H1 (cell line): Measurements from ENCODE around the gene IPO13. TPM values are rescaled to one million over a fixed set of nuclear protein-coding genes. Genes with fewer than 3 reads are reported as not detected.

ENCODE experiments used
- CTCF ChIA-PET: fragments of 300-600 bp; sonication (Branson Sonifier 250); formaldehyde crosslinking; loops from one replicate; lab custom pipeline; 2021; ENCODE audit not compliant: partially characterized antibody; lab: Charles Lee
- POLR2A ChIA-PET: fragments of 300-600 bp; sonication (Branson Sonifier 250); formaldehyde crosslinking; loops from one replicate; lab custom pipeline; 2021; ENCODE audit warnings: inconsistent platforms; ENCODE audit not compliant: partially characterized antibody; lab: Charles Lee
- DNase-seq, 2 experiments: peaks; one replicate each; pipeline versions ENCODE4 v3.0.0 to v3.0.0-alpha.2; 2010 to 2022; ENCODE audit warnings: low spot score in 2 of 2, low read depth in 1 of 2, mixed read lengths in 1 of 2
- FAIRE-seq: peaks from 2 replicates; lab custom pipeline; 2011; peaks lifted over from hg19 to GRCh38; lab: Jason Lieb, UNC
- H2AFZ ChIP-seq: 2 replicates; pipeline ENCODE4 v1.8.1; 2012; ENCODE audit warnings: low read length, inconsistent platforms
- H2AK5ac ChIP-seq: 2 replicates; pipeline ENCODE4 v1.6.1; 2013; ENCODE audit warnings: low read depth, low read length
- H2BK120ac ChIP-seq: replicated peaks from 2 replicates; pipeline ENCODE3; 2013; ENCODE audit warnings: low read depth, low read length, inconsistent platforms
- H2BK12ac ChIP-seq: 2 replicates; pipeline ENCODE4 v1.6.1; 2013; ENCODE audit warnings: low read depth, low read length
- H2BK15ac ChIP-seq: 2 replicates; pipeline ENCODE4 v1.6.1; 2013; ENCODE audit warnings: low read length
- H2BK20ac ChIP-seq: 2 replicates; pipeline ENCODE4 v1.6.1; 2013; ENCODE audit warnings: low read length
- H2BK5ac ChIP-seq: 2 replicates; pipeline ENCODE4 v1.6.1; 2013; ENCODE audit warnings: low read depth, low read length
- H3K14ac ChIP-seq: 2 replicates; pipeline ENCODE4 v1.6.1; 2013; ENCODE audit warnings: inconsistent platforms; ENCODE audit not compliant: insufficient read length
- H3K18ac ChIP-seq: 2 replicates; pipeline ENCODE4 v1.6.1; 2013; ENCODE audit warnings: low read length; ENCODE audit errors: extremely low read depth
- H3K23ac ChIP-seq: 2 replicates; pipeline ENCODE4 v1.6.1; 2013; ENCODE audit warnings: inconsistent platforms; ENCODE audit not compliant: insufficient read length
- H3K23me2 ChIP-seq: 2 replicates; pipeline ENCODE4 v1.6.1; 2013; ENCODE audit warnings: low read depth, low read length
- H3K27ac ChIP-seq: 2 replicates; pipeline ENCODE4 v1.6.1; 2011; ENCODE audit warnings: low read depth, low read length, inconsistent platforms
- H3K27me3 ChIP-seq, 4 experiments: replicated peaks in 1 of 4; 1 replicate in 1 of 4; 2 replicates in 3 of 4; pipeline versions ENCODE4 v1.6.1 to v1.8.1; 2011 to 2013; ENCODE audit warnings: low read length in 3 of 4, mild to moderate bottlenecking in 3 of 4, inconsistent platforms in 2 of 4, mixed read lengths in 2 of 4, moderate library complexity in 1 of 4; ENCODE audit not compliant: control insufficient read depth in 3 of 4, insufficient read depth in 3 of 4; ENCODE audit errors: extremely low read depth in 1 of 4
- H3K36me3 ChIP-seq, 4 experiments: 2 replicates each; pipeline versions ENCODE4 v1.6.1 to v1.8.1; 2011 to 2013; ENCODE audit warnings: mild to moderate bottlenecking in 4 of 4, low read length in 3 of 4, moderate library complexity in 2 of 4, control low read depth in 1 of 4, inconsistent platforms in 1 of 4; ENCODE audit not compliant: insufficient read depth in 4 of 4, control insufficient read depth in 2 of 4
- H3K4ac ChIP-seq: replicated peaks from 2 replicates; pipeline ENCODE3; 2013; ENCODE audit warnings: low read length, low read depth, mixed read lengths, inconsistent platforms; ENCODE audit not compliant: insufficient read length
- H3K4me1 ChIP-seq, 4 experiments: replicated peaks in 1 of 4; 1 replicate in 1 of 4; 2 replicates in 3 of 4; pipeline versions ENCODE4 v1.6.1 to v1.8.1; 2011 to 2013; ENCODE audit warnings: low read length in 3 of 4, inconsistent platforms in 2 of 4, mixed read lengths in 1 of 4; ENCODE audit not compliant: insufficient read depth in 4 of 4, control insufficient read depth in 3 of 4
- H3K4me2 ChIP-seq, 2 experiments: 2 replicates each; pipeline versions ENCODE4 v1.6.1 to v1.8.1; 2011 to 2013; ENCODE audit warnings: low read depth in 2 of 2, low read length in 2 of 2, control low read depth in 1 of 2, inconsistent platforms in 1 of 2, mild to moderate bottlenecking in 1 of 2; ENCODE audit not compliant: insufficient read depth in 1 of 2
- H3K4me3 ChIP-seq, 4 experiments: fragments of 200-600, 300-600 bp in 1 of 4; sonication (generic), shearing (Covaris generic), sonication (Bioruptor Twin) in 1 of 4; 2 replicates each; pipeline versions ENCODE4 v1.5.1 to v1.8.1; 2011 to 2016; ENCODE audit warnings: low read length in 4 of 4, low read depth in 3 of 4, control low read depth in 2 of 4, inconsistent platforms in 2 of 4, mild to moderate bottlenecking in 2 of 4, mixed read lengths in 1 of 4, moderate library complexity in 1 of 4; ENCODE audit not compliant: insufficient read depth in 2 of 4; ENCODE audit errors: extremely low read depth in 1 of 4
- H3K56ac ChIP-seq: replicated peaks from 2 replicates; pipeline ENCODE3; 2013; ENCODE audit warnings: low read depth, mild to moderate bottlenecking, mixed read lengths, low read length, inconsistent platforms; ENCODE audit not compliant: insufficient read length
- H3K79me1 ChIP-seq: 2 replicates; pipeline ENCODE4 v1.6.1; 2013; ENCODE audit warnings: low read depth, low read length, control low read depth
- H3K79me2 ChIP-seq, 2 experiments: 2 replicates each; pipeline versions ENCODE4 v1.6.1 to v1.8.1; 2012 to 2013; ENCODE audit warnings: low read length in 2 of 2, mild to moderate bottlenecking in 2 of 2, inconsistent platforms in 1 of 2; ENCODE audit not compliant: insufficient read depth in 2 of 2, control insufficient read depth in 1 of 2
- H3K9ac ChIP-seq, 4 experiments: replicated peaks in 1 of 4; 1 replicate in 1 of 4; 2 replicates in 3 of 4; pipeline versions ENCODE4 v1.6.1 to v1.8.1; 2011 to 2013; ENCODE audit warnings: low read depth in 3 of 4, low read length in 3 of 4, control low read depth in 2 of 4, mild to moderate bottlenecking in 2 of 4, moderate library complexity in 2 of 4, inconsistent platforms in 1 of 4; ENCODE audit errors: extremely low read depth in 1 of 4
- H3K9me3 ChIP-seq, 2 experiments: 2 replicates each; pipeline versions ENCODE4 v1.6.1 to v1.8.1; 2012 to 2013; ENCODE audit warnings: mild to moderate bottlenecking in 2 of 2, moderate library complexity in 2 of 2, control low read depth in 1 of 2, inconsistent platforms in 1 of 2, low read depth in 1 of 2, low read length in 1 of 2, mixed read lengths in 1 of 2; ENCODE audit not compliant: insufficient read depth in 2 of 2
- H4K20me1 ChIP-seq, 2 experiments: replicated peaks in 1 of 2; 2 replicates each; pipeline versions ENCODE3 to v1.8.1; 2011 to 2013; ENCODE audit warnings: inconsistent platforms in 2 of 2, low read length in 2 of 2, mild to moderate bottlenecking in 1 of 2; ENCODE audit not compliant: insufficient read depth in 2 of 2, control insufficient read depth in 1 of 2
- H4K5ac ChIP-seq: 2 replicates; pipeline ENCODE4 v1.6.1; 2013; ENCODE audit warnings: low read length, low read depth, mixed read lengths, inconsistent platforms; ENCODE audit not compliant: insufficient read length
- H4K8ac ChIP-seq: 2 replicates; pipeline ENCODE4 v1.8.0; 2013; ENCODE audit warnings: mild to moderate bottlenecking, moderate library complexity, low read length, inconsistent platforms; ENCODE audit not compliant: insufficient read depth; ENCODE audit errors: extremely low read depth
- H4K91ac ChIP-seq: replicated peaks from 2 replicates; pipeline ENCODE3; 2013; ENCODE audit warnings: low read length, mixed read lengths, inconsistent platforms; ENCODE audit not compliant: insufficient read length
- BACH1 ChIP-seq: IDR thresholded peaks from 2 replicates; pipeline ENCODE4 v1.6.1; 2012; ENCODE audit warnings: low read length, improper control_type of control experiment
- BRCA1 ChIP-seq: IDR thresholded peaks from 2 replicates; pipeline ENCODE4 v1.6.1; 2012; ENCODE audit warnings: low read depth, low read length, improper control_type of control experiment
- CBX5 ChIP-seq: fragments of 300-800, 300-1000 bp; sonication (generic); IDR thresholded peaks from 2 replicates; pipeline ENCODE4 v1.7.1; 2016; ENCODE audit warnings: antibody characterized with exemption, low read length, low read depth
- CHD1 ChIP-seq: IDR thresholded peaks from 2 replicates; pipeline ENCODE4 v1.6.1; 2012; ENCODE audit warnings: low read depth, low read length, improper control_type of control experiment
- E2F6 ChIP-seq: IDR thresholded peaks from 2 replicates; pipeline ENCODE4 v1.6.1; 2012; ENCODE audit warnings: inconsistent platforms
- FOSL1 ChIP-seq: IDR thresholded peaks from 2 replicates; pipeline ENCODE4 v1.6.1; 2011; ENCODE audit warnings: mild to moderate bottlenecking, low read depth, low read length, moderate library complexity; ENCODE audit not compliant: insufficient read depth
- GTF2F1 ChIP-seq: IDR thresholded peaks from 2 replicates; pipeline ENCODE4 v1.6.1; 2012; ENCODE audit warnings: low read depth, low read length, improper control_type of control experiment, borderline replicate concordance
- KDM1A ChIP-seq: fragments of 200-600, 300-600 bp; sonication (generic); IDR thresholded peaks from 2 replicates; pipeline ENCODE4 v1.7.1; 2016; ENCODE audit warnings: mild to moderate bottlenecking, low read length, borderline replicate concordance
- MAX ChIP-seq: IDR thresholded peaks from 2 replicates; pipeline ENCODE4 v1.6.1; 2012; ENCODE audit warnings: inconsistent platforms
- SAP30 ChIP-seq: fragments of 300-600 bp; sonication (generic); IDR thresholded peaks from 2 replicates; pipeline ENCODE4 v1.7.1; 2012; ENCODE audit warnings: low read length, moderate library complexity, mild to moderate bottlenecking, inconsistent platforms; ENCODE audit not compliant: insufficient read depth, insufficient replicate concordance
- TAF7 ChIP-seq: optimal IDR thresholded peaks from 2 replicates; pipeline ENCODE3; 2011; ENCODE audit warnings: low read depth, mild to moderate bottlenecking, inconsistent platforms, low read length, moderate library complexity, borderline replicate concordance
- WGBS, 2 experiments: shearing (Covaris generic) in 1 of 2; methylation state at CpG; one replicate each; pipeline versions ENCODE4 v1.1.6 to v1.1.7; 2013 to 2015; ENCODE audit warnings: low lambda C conversion rate in 2 of 2, mixed read lengths in 2 of 2, inconsistent platforms in 1 of 2, low coverage in 1 of 2, missing lambda C conversion rate in 1 of 2; ENCODE audit not compliant: insufficient replicate concordance in 2 of 2, insufficient coverage in 1 of 2, insufficient read length in 1 of 2; ENCODE audit errors: extremely low coverage in 1 of 2, missing lambda C conversion rate in 1 of 2; 5-methylcytosine and 5-hydroxymethylcytosine counted together
- polyA plus RNA-seq, 7 experiments: library from polyadenylated mRNA; depleted of rRNA in 3 of 7; stranded (reverse) in 5 of 7; unstranded in 2 of 7; fragments of >200 nt in 5 of 7; fragments of 200-250 nt in 2 of 7; gene quantifications; 1 replicate in 5 of 7; 2 replicates in 1 of 7; 4 replicates in 1 of 7; pipeline versions ENCODE4 v1.2.1 to v1.2.3, GENCODE V29; 2011 to 2013; ENCODE audit warnings: missing spikeins in 2 of 7, mixed read lengths in 2 of 7
- total RNA-seq: library from RNA; stranded (reverse); fragmentation: NEBNext Ultra II Directional; extraction: Animal tissue kit (Norgen Biotek cat#: 25700); gene quantifications from 2 replicates; pipeline ENCODE4 v1.2.1, GENCODE V29; 2021

IPO13 gene
- total and polyA plus RNA-seq, 2 of the 8 experiments (the other 6 are each of a cell fraction or from before 2014, with no cell fraction given), result 23.0 to 27.0 TPM

GRCh38 chr1:43902058-43902831 lies 44.5 kb upstream of the IPO13 start:
- H3K9ac ChIP-seq, result no peak overlapping the region
- no peak overlapping the region for H3K14ac ChIP-seq
- WGBS, 2 experiments, result 91% methylated on average over 4 of the region's 4 CpGs; no CpG with 5 or more reads in 1 of the 2 experiments
- no peak overlapping the region for H4K91ac ChIP-seq
- H3K23ac ChIP-seq, result no peak overlapping the region
- no peak overlapping the region for H4K5ac ChIP-seq
- no peak overlapping the region for H3K4ac ChIP-seq
- no peaks in the 10 kb centered on the region for H3K36me3 ChIP-seq
- H3K79me1 ChIP-seq, result no peaks in the 10 kb centered on the region
- no peak overlapping the region for H4K8ac ChIP-seq
- no peak overlapping the region for H2BK120ac ChIP-seq
- H2AFZ ChIP-seq, result no peak overlapping the region
- H3K27ac ChIP-seq, result no peak overlapping the region
- peaks cover 0 to 2% of the 10 kb centered on the region in 2 experiments for H4K20me1 ChIP-seq
- H3K4me1 ChIP-seq, result no peaks in the 10 kb centered on the region
- no peak overlapping the region for H2BK20ac ChIP-seq
- ChIA-PET POLR2A (interaction anchor here (1.0 to 1.8 kb wide), 6 partner anchors 9 to 87 kb away, joined by 3 to 5 read pairs (median 3); no protein-coding TSS in a partner anchor), CTCF (interaction anchor here (0.9 to 2.4 kb wide), 8 partner anchors 9 to 139 kb away, joined by 3 to 16 read pairs (median 4); partner anchors contain the start of genes ARTN and DPH2)
- no peak for DNase-seq
- no peak overlapping the region for H2AK5ac ChIP-seq
- no peak overlapping the region for H2BK12ac ChIP-seq
- no peaks in the 10 kb centered on the region for H3K79me2 ChIP-seq
- H3K23me2 ChIP-seq, result no peaks in the 10 kb centered on the region; the same call in 1 of the 2 replicates
- no peak overlapping the region for H2BK5ac ChIP-seq
- H3K4me2 ChIP-seq, result no peak overlapping the region
- H2BK15ac ChIP-seq, result 0 out of 2 replicates have a peak overlapping the region, but pooled peaks have one; percentile 46
- H3K4me3 ChIP-seq, result no peak overlapping the region
- no peak overlapping the region for H3K18ac ChIP-seq
- H3K27me3 ChIP-seq, result no peaks in the 10 kb centered on the region
- H3K56ac ChIP-seq, result no peak overlapping the region
- no peak for FAIRE-seq
- H3K9me3 ChIP-seq, result no peaks in the 10 kb centered on the region
- no peak for TF ChIP-seq CHD1
- no peak for TF ChIP-seq KDM1A
- no peak for TF ChIP-seq GTF2F1
- TF ChIP-seq FOSL1, result no peak
- TF ChIP-seq BRCA1, result no peak
- TF ChIP-seq CBX5, result no peak
- no peak for TF ChIP-seq E2F6
- TF ChIP-seq TAF7, result no peak
- no peak for TF ChIP-seq BACH1
- TF ChIP-seq SAP30, result no peak
- TF ChIP-seq MAX, result no peak
